CD4-positive, alpha-beta T cell treated with Interferon gamma for 1 hour (primary cell): ENCODE data around the gene GPX8.

Source experiments
- DNase-seq: peaks from one replicate; pipeline ENCODE4 v3.0.0-alpha.2; 2020

Gene GPX8

GRCh38 chr5:55159763-55160492 is at the start of gene GPX8:
Gene GPX8 (plus strand): TSS chr5:55160171. CDS start chr5:55160193, 22 bp downstream.
- no peak for DNase-seq

GRCh38 chr5:55110217-55110616 is 49.8 kb upstream of the GPX8 start:
- no peak for DNase-seq

- DNase-seq = no peak
These were observed 46.6 kb upstream of the GPX8 start for GRCh38 chr5:55113327-55113726.

- no peak for DNase-seq
These were observed 45.9 kb upstream of the GPX8 start for GRCh38 chr5:55114061-55114460.

- DNase-seq = no peak
These were observed 36.6 kb upstream of the GPX8 start for GRCh38 chr5:55123365-55123764.

GRCh38 chr5:55134053-55134722 is 25.8 kb upstream of the GPX8 start:
- no peak for DNase-seq

GRCh38 chr5:55136521-55136920 is 23.4 kb upstream of the GPX8 start:
- DNase-seq = no peak

GRCh38 chr5:55140908-55141665 is 18.9 kb upstream of the GPX8 start:
- no peak for DNase-seq

GRCh38 chr5:55141945-55142690 is 17.9 kb upstream of the GPX8 start:
- no peak for DNase-seq

GRCh38 chr5:55143624-55144023 is 16.3 kb upstream of the GPX8 start:
- DNase-seq = no peak

- DNase-seq = no peak
These were observed 13.9 kb upstream of the GPX8 start for GRCh38 chr5:55146080-55146479.

- peak; percentile 80 for DNase-seq
These were observed 13.3 kb upstream of the GPX8 start for GRCh38 chr5:55146543-55147151.

- no peak for DNase-seq
These were observed 10.6 kb upstream of the GPX8 start for GRCh38 chr5:55149308-55149795.

GRCh38 chr5:55151923-55152842 is 7.8 kb upstream of the GPX8 start:
- no peak for DNase-seq

- DNase-seq = no peak
These were observed 5.1 kb upstream of the GPX8 start for GRCh38 chr5:55154873-55155272.

GRCh38 chr5:55160493-55161209 is 680 bp downstream of the GPX8 start:
- no peak for DNase-seq

- no peak for DNase-seq
These were observed 2.7 kb downstream of the GPX8 start for GRCh38 chr5:55162666-55163065.

- DNase-seq = no peak
These were observed 11.5 kb downstream of the GPX8 start for GRCh38 chr5:55171471-55171870.

- peak; percentile 69 for DNase-seq
These were observed 12.3 kb downstream of the GPX8 start for GRCh38 chr5:55172051-55172899.
